Erythroblast (primary cell): Measurements from ENCODE around the gene CFAP77.

Experiments
- DNase-seq, 2 experiments: peaks; one replicate each; lab custom pipeline; 2025; lab: John Stamatoyannopoulos, UW
- GATA1 ChIP-seq: IDR thresholded peaks from 2 replicates; pipeline ENCODE4 v1.6.1; 2011; ENCODE audit warnings: low read depth, mild to moderate bottlenecking, control low read depth, low read length, moderate library complexity
- POLR2A ChIP-seq: IDR thresholded peaks from 2 replicates; pipeline ENCODE4 v1.6.1; 2011; ENCODE audit warnings: mild to moderate bottlenecking, low read length

The CFAP77 gene

GRCh38 chr9:132451276-132451675, 41.3 kb downstream of the CFAP77 start:
- TF ChIP-seq POLR2A (no peak), GATA1 (no peak)
- no peak for DNase-seq

GRCh38 chr9:132456241-132456640, 46.2 kb downstream of the CFAP77 start:
- TF ChIP-seq POLR2A (no peak), GATA1 (no peak)
- DNase-seq: no peak

- TF ChIP-seq POLR2A (no peak), GATA1 (no peak)
- DNase-seq: no peak
Measured at GRCh38 chr9:132457504-132458236, 47.7 kb downstream of the CFAP77 start.

- TF ChIP-seq POLR2A (no peak), GATA1 (no peak)
- DNase-seq: no peak
Measured at GRCh38 chr9:132458432-132458831, 48.4 kb downstream of the CFAP77 start.

GRCh38 chr9:132459661-132460060, 49.6 kb downstream of the CFAP77 start:
- TF ChIP-seq POLR2A (no peak), GATA1 (no peak)
- no peak for DNase-seq

GRCh38 chr9:132460240-132460639, 50.2 kb downstream of the CFAP77 start:
- TF ChIP-seq GATA1: no peak
- TF ChIP-seq POLR2A: no peak
- DNase-seq: no peak

GRCh38 chr9:132461281-132461896, 51.4 kb downstream of the CFAP77 start:
- no peak for DNase-seq
- TF ChIP-seq POLR2A (no peak), GATA1 (no peak)

- TF ChIP-seq POLR2A (no peak), GATA1 (no peak)
- DNase-seq: no peak
Measured at GRCh38 chr9:132461971-132462370, 52.0 kb downstream of the CFAP77 start.

GRCh38 chr9:132464547-132464946, 54.5 kb downstream of the CFAP77 start:
- TF ChIP-seq POLR2A (no peak), GATA1 (no peak)
- no peak for DNase-seq

GRCh38 chr9:132465131-132465635, 55.2 kb downstream of the CFAP77 start:
- TF ChIP-seq GATA1: no peak
- TF ChIP-seq POLR2A: no peak
- no peak for DNase-seq

- TF ChIP-seq GATA1 (no peak), POLR2A (no peak)
- no peak for DNase-seq
Measured at GRCh38 chr9:132472199-132472598, 62.2 kb downstream of the CFAP77 start.

GRCh38 chr9:132472599-132472998, 62.6 kb downstream of the CFAP77 start:
- no peak for TF ChIP-seq GATA1
- DNase-seq: no peak

- DNase-seq: no peak
- TF ChIP-seq POLR2A: no peak
- TF ChIP-seq GATA1: no peak
Measured at GRCh38 chr9:132474253-132474652, 64.2 kb downstream of the CFAP77 start.

GRCh38 chr9:132478353-132479050, 68.5 kb downstream of the CFAP77 start:
- DNase-seq: no peak

GRCh38 chr9:132479733-132480132, 69.7 kb downstream of the CFAP77 start:
- no peak for DNase-seq
- TF ChIP-seq POLR2A (no peak), GATA1 (no peak)

More at GRCh38 chr9:132478353-132479050, 68.5 kb downstream of the CFAP77 start:
- no peak for TF ChIP-seq GATA1
- no peak for TF ChIP-seq POLR2A
